Stimulated activated CD8-positive, alpha-beta memory T cell treated with anti-CD3 and anti-CD28 coated beads, Interleukin-15, amount 100 ng/mL, for 48 hours (primary cell): ENCODE data around the gene GARNL3.
A peak's percentile ranks its signal among the peaks of the same experiment; 100 is the strongest.

ENCODE experiments used
- DNase-seq, 2 donors: peaks; one replicate each; pipeline ENCODE4 v3.0.0-alpha.2; 2020; ENCODE audit warnings: low read depth in 2 of 2

Gene GARNL3, protein sequence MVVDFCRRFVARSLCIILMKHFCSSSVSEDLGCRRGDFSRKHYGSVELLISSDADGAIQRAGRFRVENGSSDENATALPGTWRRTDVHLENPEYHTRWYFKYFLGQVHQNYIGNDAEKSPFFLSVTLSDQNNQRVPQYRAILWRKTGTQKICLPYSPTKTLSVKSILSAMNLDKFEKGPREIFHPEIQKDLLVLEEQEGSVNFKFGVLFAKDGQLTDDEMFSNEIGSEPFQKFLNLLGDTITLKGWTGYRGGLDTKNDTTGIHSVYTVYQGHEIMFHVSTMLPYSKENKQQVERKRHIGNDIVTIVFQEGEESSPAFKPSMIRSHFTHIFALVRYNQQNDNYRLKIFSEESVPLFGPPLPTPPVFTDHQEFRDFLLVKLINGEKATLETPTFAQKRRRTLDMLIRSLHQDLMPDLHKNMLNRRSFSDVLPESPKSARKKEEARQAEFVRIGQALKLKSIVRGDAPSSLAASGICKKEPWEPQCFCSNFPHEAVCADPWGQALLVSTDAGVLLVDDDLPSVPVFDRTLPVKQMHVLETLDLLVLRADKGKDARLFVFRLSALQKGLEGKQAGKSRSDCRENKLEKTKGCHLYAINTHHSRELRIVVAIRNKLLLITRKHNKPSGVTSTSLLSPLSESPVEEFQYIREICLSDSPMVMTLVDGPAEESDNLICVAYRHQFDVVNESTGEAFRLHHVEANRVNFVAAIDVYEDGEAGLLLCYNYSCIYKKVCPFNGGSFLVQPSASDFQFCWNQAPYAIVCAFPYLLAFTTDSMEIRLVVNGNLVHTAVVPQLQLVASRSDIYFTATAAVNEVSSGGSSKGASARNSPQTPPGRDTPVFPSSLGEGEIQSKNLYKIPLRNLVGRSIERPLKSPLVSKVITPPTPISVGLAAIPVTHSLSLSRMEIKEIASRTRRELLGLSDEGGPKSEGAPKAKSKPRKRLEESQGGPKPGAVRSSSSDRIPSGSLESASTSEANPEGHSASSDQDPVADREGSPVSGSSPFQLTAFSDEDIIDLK

GRCh38 chr9:127264462-127265219 is at the start of gene GARNL3:
TSS of gene GARNL3 (plus strand) at chr9:127264774. CDS start at chr9:127264878, 104 bp downstream.
- DNase-seq = no peak

GRCh38 chr9:127215268-127216209 is 49.0 kb upstream of the GARNL3 start:
- no peak for DNase-seq

DNA sequence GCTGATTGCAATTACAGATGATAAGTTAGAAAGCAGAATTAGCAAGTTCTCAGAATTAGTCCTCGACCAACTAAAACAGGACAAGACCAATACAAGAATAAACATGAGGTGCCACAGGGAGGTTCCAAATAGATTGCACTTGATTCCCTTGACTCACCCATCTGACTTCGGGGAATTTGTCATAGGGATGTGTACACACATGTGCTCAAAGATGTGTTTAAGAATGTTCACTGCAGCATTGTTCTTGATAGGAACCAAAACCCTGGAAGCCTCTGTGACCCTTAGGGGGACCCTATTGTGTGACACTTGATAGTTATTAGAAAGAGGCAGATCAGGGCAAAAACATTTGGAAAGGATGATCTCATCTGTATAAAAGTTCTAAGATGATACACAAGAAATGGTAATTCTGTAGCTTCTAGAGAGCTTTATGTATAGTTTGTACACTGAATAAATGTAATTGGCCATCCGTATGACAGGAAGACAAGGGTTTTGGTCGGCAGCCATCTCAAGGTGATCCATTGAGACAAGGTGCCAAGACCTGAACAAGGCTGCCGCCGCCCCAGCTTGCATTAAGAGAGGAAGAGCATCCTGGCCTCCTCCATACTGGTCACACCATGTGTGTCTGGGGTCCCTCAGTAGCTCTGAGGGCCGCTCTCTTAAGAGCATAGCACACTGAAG is 48.2 kb upstream of the GARNL3 start:
- no peak for DNase-seq

DNA sequence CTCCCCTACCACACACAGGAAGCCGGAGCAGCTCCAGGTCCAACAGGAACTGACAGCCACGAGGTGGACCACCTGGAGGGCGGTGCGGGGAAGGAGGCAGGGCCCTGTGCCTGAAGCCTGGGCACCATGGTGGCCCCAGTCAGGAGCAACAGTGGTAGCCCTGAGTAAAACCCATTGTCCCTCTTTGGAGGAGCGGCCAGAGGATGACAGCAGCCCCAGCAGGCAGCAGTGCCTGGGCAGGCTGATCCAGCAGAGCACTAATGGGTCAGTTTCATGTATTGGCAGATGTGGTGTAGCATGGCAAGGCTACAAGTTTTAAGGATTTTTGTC is 47.7 kb upstream of the GARNL3 start:
- DNase-seq = no peak

DNA sequence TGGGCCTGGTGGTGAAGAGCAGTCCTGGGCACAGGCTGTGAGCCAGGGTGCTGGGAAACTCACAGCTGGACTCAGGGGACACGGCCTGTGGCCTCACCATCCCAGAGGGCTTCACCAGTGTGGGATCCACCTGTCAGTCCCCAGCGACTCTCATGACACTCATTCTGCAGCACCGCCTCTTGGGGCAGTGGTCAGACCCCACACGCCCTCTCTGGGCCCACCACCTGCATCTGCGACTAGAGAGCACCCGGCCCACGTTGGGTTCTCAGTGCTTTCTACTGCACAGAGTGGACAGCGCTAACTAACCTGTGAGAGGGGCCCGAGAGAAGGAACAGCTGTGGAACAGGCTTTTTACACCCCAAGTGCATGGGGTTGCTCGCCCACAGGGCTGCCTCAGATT is 45.8 kb upstream of the GARNL3 start:
- DNase-seq = no peak

DNA sequence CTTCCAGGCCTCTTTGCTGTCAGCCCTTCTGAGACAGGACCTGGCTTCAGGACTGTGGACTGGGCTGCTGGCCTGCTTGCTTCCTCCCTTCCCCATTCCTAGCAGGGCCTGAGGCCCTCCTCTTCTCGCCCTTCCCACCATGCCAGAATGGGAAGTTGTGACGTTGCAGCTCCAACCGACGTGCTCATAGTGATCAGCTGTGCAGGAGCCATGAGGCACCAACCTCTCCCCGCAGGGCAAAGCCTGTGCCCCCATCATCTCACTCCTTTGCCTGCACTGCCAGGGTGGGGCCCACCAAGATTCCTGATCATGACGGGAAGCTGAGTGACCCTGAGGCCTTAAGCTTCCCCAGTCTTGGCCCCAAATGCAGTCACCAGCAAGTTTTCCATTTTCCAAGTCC is 45.1 kb upstream of the GARNL3 start:
- DNase-seq = no peak

DNA sequence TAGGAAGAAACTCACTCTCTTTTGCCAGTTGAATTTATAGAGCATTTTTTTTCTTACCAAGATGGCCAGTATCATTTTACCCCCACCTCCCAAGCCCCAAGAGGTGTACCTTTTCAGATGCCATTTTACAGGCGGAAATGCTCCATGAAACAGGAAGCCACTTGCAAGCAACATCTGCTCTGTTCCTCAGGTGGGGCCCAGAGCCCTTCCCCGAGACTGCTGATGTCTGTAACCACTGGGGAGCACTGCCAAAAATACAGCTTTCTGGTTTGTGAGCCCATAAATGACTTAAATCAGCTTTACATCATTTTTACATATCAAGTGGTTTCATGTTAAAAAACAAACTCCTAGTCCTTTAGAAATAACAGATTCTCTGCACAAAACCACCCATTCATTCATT is 42.9 kb upstream of the GARNL3 start:
- no peak for DNase-seq

GRCh38 chr9:127222388-127223095 is 42.0 kb upstream of the GARNL3 start:
- DNase-seq = no peak

GRCh38 chr9:127223266-127223665 is 41.3 kb upstream of the GARNL3 start:
- DNase-seq = no peak

- no peak for DNase-seq
Observed at GRCh38 chr9:127223810-127224177, 40.8 kb upstream of the GARNL3 start.

DNA sequence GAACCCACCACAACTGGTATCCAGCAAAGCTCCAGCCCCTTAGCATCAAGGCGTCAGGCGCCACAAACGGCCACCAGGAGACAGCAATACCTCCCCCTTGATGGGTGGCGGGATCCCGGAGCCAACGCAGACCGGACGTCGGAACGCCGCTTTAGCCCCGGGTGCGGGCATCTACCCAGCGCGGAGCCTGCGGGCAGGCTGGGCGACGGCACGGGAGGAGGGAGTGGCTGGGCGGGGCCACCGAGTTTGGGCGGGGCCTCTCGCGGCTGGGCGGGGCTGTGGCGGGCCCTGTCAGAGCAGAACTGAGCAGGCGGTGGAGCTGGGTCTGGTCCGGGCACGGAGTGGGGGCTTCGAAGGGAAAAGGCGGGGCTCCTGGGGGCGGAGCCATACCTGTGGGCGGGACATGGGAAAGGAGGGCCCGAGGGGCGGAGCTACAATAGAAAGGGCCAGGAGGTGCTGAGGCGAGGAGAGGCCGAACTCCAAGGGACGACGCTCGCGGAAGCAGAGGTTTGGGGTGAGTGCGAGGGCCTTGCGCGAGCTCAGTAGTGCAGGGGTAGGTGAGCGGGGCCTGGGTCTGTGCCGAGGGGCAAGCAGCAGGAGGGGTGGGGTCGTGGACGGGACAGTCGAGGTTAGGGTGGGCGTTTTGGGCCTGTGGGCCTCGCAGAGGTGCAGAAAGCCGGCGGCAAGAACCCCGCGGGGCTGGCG is 40.2 kb upstream of the GARNL3 start:
- DNase-seq = peak; percentile 73 to 84

DNA sequence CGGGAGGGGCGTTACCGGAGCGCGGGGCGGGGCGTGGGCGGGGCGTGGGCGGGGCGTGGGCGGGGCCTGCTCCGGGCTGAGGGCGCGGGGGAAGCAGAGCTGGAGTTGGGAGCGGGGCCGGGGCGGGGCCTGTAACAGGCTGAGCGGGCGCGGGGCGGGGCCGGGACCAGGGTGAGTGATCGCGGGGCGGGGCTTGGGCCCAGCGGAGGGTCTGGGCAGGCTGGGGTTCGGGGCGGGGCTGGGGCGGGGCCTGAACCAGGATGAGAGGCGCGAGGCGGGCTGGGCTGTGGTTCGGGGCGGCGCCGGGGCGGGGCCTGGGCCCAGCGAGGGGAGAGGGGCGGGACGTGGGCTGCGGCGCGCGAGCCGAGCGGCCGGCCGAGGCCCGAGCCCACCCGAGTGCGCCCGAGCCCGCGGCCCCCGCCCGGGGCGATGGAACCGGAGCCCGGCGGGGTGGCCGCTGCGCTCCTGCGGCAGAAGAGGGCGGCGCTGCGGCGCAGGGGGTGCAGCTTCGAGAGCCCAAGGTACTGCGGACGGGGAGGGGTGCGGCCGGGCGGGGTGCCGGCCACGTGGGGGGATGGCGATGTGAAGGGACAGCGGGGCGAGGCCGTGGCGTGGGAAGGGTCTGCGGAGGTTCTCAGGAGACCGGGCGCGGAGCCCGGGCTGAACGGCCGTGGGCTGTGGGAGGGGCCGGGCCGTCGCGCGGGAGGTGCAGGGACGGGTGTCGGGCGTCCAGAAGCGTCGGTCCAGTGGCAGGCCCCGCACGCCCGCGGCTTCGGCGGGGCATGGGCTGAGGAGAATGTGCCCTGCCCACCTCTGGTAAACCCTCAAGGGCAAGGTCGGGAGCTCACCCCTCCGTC is 39.5 kb upstream of the GARNL3 start:
- DNase-seq = peak; percentile 85 to 90

DNA sequence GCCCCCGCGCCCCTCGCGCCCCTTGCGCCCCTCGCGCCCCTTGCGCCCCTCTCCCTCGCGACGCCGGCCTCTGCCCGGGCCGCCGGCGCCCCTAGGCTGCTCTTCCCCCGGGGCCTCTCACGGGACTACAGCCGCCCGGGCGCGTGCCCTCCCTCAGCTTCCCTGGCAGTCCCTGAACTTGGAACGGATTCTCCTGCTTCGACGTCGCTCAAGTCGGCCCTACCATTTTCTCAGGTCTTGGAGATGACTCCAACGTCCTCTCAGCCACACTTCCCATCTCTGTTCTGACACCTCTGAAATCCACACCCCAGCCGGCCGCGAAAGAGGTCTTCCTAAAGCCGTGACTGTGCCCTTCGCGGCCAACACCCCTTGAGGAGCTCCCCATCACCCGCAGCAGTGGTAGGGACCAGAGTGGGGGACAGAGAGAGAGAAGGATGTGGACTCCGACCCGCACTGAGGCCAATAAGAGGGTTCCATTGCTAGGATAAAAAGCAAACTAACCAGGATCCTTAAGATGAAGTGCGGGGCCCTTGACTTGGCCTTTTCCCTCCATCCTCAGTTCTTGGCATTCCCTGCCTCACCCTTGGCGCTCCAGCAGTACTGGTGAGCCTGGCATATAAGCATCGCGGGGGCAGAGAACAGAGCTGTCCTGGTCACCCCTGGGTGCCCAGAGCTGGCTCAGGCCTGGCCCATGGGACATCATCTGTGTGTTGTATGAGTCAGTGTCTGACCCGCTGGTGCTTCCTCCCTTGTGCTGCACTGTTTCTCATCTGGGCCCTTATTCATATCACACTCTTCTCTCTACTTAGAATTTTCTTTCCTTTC is 38.6 kb upstream of the GARNL3 start:
- no peak for DNase-seq

DNA sequence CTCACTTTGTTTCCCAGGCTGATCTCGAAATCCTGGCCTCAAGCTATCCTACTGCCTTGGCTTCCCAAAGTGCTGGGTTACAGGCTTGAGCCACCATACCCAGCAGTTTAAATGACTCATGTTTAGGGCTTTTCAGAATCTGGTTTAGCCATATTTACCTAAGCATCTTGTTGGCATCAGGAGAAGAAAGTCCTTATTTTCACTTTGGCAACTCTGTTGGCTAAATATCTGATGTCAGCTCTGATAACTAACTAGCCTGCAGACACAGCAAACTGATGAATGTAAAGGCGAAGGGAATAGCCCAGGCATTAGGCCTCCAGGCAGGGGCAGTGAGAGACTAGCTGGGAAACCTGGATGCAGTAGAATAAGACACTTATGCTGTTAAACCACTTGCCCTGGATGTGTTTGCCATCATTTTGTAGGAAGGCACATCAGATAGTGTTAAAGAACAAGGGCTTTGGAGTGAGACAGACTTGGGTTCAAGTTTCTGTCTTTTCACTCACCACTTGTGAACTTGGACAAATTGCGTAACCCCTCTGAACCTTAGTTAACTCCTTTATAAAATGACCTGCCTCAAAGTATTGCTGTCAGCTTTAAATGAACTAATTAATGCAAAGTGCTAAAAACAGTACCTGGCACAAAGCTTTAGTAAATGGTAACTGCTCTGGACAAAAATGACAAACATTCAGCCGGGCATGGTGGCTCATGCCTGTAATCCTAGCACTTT is 34.7 kb upstream of the GARNL3 start:
- DNase-seq = no peak

- no peak for DNase-seq
Observed at GRCh38 chr9:127231666-127232065, 32.9 kb upstream of the GARNL3 start.

DNA sequence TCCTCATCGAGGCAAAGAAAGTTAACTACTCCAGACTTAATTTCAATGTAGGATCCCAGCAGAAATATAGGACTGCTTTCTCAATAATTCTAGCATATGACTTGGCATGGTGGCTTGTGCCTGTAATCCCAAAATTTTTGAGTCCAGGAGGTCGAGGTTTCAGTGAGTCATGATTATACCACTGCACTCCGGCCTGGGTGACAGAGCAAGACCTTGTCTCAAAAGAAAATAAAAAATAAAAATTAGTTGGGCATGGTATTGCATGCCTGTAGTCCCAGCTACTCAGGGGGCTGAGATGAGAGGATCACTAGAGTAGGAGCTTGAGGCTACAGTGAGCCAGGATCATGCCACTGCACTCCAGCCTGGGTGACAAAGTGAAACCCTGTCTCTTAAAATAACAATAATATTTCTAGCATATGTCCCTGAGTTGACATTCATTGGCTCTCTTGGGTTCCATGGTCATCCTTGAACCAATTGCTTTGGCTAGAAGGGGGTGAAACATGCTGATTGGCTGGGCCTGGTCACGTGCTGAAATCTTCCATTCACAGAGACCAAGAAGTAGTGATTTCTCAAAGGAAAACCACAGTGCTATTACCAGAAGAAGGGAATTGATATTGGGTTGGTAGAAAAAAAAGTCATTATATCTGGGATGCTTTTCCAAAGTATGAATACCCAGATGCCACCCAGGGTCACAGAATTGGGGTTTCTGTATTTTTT is 31.6 kb upstream of the GARNL3 start:
- DNase-seq = no peak
